ENCODE measurements around the gene CDK19. TPM values are rescaled to one million over a fixed set of nuclear protein-coding genes. Genes with fewer than 3 reads are reported as not detected.

Gene CDK19
- total RNA-seq, 1 experiment from 2014 or later, result 36.8 TPM

DNA sequence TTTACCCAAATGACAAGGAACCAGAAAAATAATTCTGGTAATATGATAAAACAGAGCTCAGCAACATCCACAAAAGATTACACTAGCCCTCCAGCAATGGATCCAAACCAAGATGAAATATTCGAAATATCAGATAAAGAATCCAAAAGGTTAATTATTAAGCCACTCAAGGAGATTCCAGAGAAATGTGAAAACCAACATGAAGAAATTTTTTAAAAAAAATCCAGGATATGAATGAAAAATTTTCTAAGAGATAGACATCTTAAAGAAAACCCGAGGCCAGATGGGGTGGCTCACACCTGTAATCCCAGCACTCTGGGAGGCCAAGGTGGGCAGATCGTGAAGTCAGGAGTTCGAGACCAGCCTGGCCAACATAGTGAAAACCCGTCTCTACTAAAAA is 124.4 kb downstream of the CDK19 start:
- Histone ChIP-seq H3K4me3 (no peak overlapping the region), H3K4me2 (no peak overlapping the region), H3K27me3 (ENCODE audit: insufficient read depth, low read depth) (no peaks in the 10 kb centered on the region), H3K27ac (no peak overlapping the region), H3F3A (ENCODE audit: insufficient read depth, low read depth) (peaks cover 5% of the 10 kb centered on the region; the same call in 1 of the 2 replicates), H3K9me2 (ENCODE audit: insufficient read depth) (no peaks in the 10 kb centered on the region), H3K79me2 (ENCODE audit: low read depth) (peaks cover 14% of the 10 kb centered on the region; the same call in 1 of the 2 replicates), H3K36me3 (ENCODE audit: low read depth) (no peaks in the 10 kb centered on the region), H4K20me1 (ENCODE audit: insufficient read depth) (no peaks in the 10 kb centered on the region; the same call in 1 of the 2 replicates), H2AFZ (no peak overlapping the region), H3K4me1 (replicated peaks; ENCODE audit: insufficient read depth) (peaks cover 15% of the 10 kb centered on the region), H3K9me3 (ENCODE audit: insufficient read depth, low read depth) (no peaks in the 10 kb centered on the region)
- TF ChIP-seq EZH2 (IDR thresholded peaks at IDR 0.05; ENCODE audit: low read depth) (no peak), CTCF (conservative IDR thresholded peaks at IDR 0.05) (no peak)
- BruUV-seq (replicated peaks), result no TSS peak
- intact Hi-C loops (cut with micrococcal nuclease; ENCODE audit: unreplicated experiment), result no loop called here
- CTCF ChIA-PET, result interaction anchor here (0.8 kb wide), 1 partner anchor 9 kb away, joined by 4 read pairs; no protein-coding TSS in a partner anchor
- no peak for DNase-seq
- POLR2A ChIA-PET (ENCODE audit: unreplicated experiment), result no interaction called here

DNA sequence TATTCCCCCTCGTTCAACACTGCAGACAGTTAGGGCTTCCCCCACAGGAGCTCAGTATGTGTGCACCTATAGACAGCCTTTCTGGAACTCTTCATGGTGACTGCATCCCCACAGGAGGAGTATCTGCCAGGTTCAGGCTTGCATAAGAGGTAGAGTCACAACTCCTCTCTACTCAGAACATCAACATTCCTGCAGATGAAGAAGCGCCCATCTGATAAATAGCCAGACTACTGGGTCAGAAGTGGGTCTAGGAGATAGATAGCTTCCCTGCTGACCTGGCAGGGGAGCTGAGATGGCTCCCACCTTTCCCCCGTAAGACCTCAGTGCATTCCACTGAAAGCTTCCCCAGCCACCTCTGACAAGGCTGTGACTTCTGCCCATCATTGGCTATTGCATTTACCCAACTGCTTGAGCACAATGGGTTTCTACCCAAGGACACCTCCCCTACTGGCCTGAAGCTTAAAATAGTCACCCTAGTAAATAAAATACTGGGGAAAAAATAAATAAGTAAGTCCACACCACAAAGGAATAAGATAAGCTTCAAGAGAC is 125.1 kb downstream of the CDK19 start:
- no peaks in the 10 kb centered on the region; the same call in 1 of the 2 replicates for H4K20me1 ChIP-seq (ENCODE audit: insufficient read depth)
- no peak overlapping the region for H3K4me2 ChIP-seq
- POLR2A ChIA-PET (ENCODE audit: unreplicated experiment), result no interaction called here

More for the DNA sequence above, 125.1 kb downstream of the CDK19 start:
- intact Hi-C loops (cut with micrococcal nuclease; ENCODE audit: unreplicated experiment), result no loop called here
- no peak overlapping the region for H2AFZ ChIP-seq
- no peaks in the 10 kb centered on the region for H3K9me3 ChIP-seq (ENCODE audit: insufficient read depth, low read depth)
- no peak for DNase-seq
- CTCF ChIA-PET, result interaction anchor here (0.8 kb wide), 1 partner anchor 8 kb away, joined by 4 read pairs; no protein-coding TSS in a partner anchor
- no peaks in the 10 kb centered on the region for H3K27me3 ChIP-seq (ENCODE audit: insufficient read depth, low read depth)
- no peak overlapping the region for H3K27ac ChIP-seq
- BruUV-seq (replicated peaks), result no TSS peak
- peaks cover 5% of the 10 kb centered on the region; the same call in 1 of the 2 replicates for H3F3A ChIP-seq (ENCODE audit: insufficient read depth, low read depth)
- peaks cover 15% of the 10 kb centered on the region for H3K4me1 ChIP-seq (replicated peaks; ENCODE audit: insufficient read depth)
- H3K36me3 ChIP-seq (ENCODE audit: low read depth), result no peaks in the 10 kb centered on the region
- no peaks in the 10 kb centered on the region for H3K9me2 ChIP-seq (ENCODE audit: insufficient read depth)
- 0 out of 2 replicates have a peak, but pooled peaks cover 7% of the 10 kb centered on the region for H3K79me2 ChIP-seq (ENCODE audit: low read depth)
- H3K4me3 ChIP-seq, result no peak overlapping the region
- TF ChIP-seq EZH2 (IDR thresholded peaks at IDR 0.05; ENCODE audit: low read depth) (no peak), CTCF (conservative IDR thresholded peaks at IDR 0.05) (no peak)

Measured in PC-9 (cell line).